Heart left ventricle (tissue), 16 donors: ENCODE results near the gene PANX2. TPM values are rescaled to one million over a fixed set of nuclear protein-coding genes. Genes with fewer than 3 reads are reported as not detected.

Experiments used
- ATAC-seq, 4 donors: fragments of 200-7000 bp; cut with Tn5 transposase; one replicate each; pipeline ENCODE4 v1.9.1; 2020 to 2022; ENCODE audit warnings: moderate library complexity in 4 of 4, mild to moderate bottlenecking in 3 of 4, moderate number of reproducible peaks in 1 of 4
- DNase-seq, 5 donors: peaks; one replicate each; pipeline ENCODE4 v3.0.0-alpha.2; 2020
- H3K27ac ChIP-seq, 12 donors: fragments of 200-600 bp; sonication (generic) in 4 of 12; one replicate each; pipeline versions ENCODE4 v1.5.0 to v1.8.0; 2016 to 2022; ENCODE audit warnings: mild to moderate bottlenecking in 2 of 12
- H3K27me3 ChIP-seq, 9 donors: fragments of 200-600 bp; sonication (generic) in 2 of 9; one replicate each; pipeline versions ENCODE4 v1.5.1 to v1.8.0; 2016 to 2022; ENCODE audit warnings: mild to moderate bottlenecking in 3 of 9
- H3K36me3 ChIP-seq, 9 donors: fragments of 200-600 bp; sonication (generic) in 2 of 9; one replicate each; pipeline versions ENCODE4 v1.5.0 to v1.8.0; 2018 to 2022; ENCODE audit warnings: mild to moderate bottlenecking in 2 of 9
- H3K4me1 ChIP-seq, 12 donors: fragments of 200-600 bp; sonication (generic) in 4 of 12; one replicate each; pipeline versions ENCODE4 v1.5.0 to v1.8.0; 2016 to 2022; ENCODE audit warnings: mild to moderate bottlenecking in 3 of 12
- H3K4me3 ChIP-seq, 12 donors: fragments of 200-600 bp; sonication (generic) in 4 of 12; one replicate each; pipeline versions ENCODE4 v1.5.0 to v1.8.0; 2017 to 2022; ENCODE audit warnings: mild to moderate bottlenecking in 9 of 12, moderate library complexity in 4 of 12
- H3K9me3 ChIP-seq, 12 donors: fragments of 200-600 bp; sonication (generic) in 4 of 12; one replicate each; pipeline versions ENCODE4 v1.5.0 to v1.8.0; 2016 to 2022; ENCODE audit warnings: mild to moderate bottlenecking in 1 of 12
- POLR2A ChIP-seq, 2 donors: fragments of 450-650 bp; IDR thresholded peaks; one replicate each; pipeline ENCODE4 v1.6.1; 2017; ENCODE audit warnings: antibody characterized with exemption in 2 of 2, mild to moderate bottlenecking in 2 of 2, moderate library complexity in 2 of 2
- WGBS, 4 donors: extraction: QIAGEN DNeasy Blood & Tissue Kit in 2 of 4; methylation state at CpG; one replicate each; pipeline versions ENCODE4 v1.1.5 to v1.1.7; 2013 to 2018; 5-methylcytosine and 5-hydroxymethylcytosine counted together
- intact Hi-C, 10 donors: fragments of 100-400 bp; cut with DNase I; formaldehyde crosslinking; loops; one replicate each; pipeline versions ENCODE4 v1.11.1 to v1.14.2; 2022
- polyA plus RNA-seq, 2 donors: library from polyadenylated mRNA; stranded (reverse); fragments of 200-250 nt; gene quantifications; one replicate each; pipeline ENCODE4 v1.2.3, GENCODE V29; 2013
- total RNA-seq, 9 donors: library from RNA; depleted of rRNA in 2 of 9; stranded (reverse); fragments of >200 nt in 2 of 9; fragmentation: NEBNext Ultra II Directional in 3 of 9; extraction: Animal tissue kit (Norgen Biotek cat#: 25700) in 3 of 9; gene quantifications; one replicate each; pipeline versions ENCODE4 v1.1.0 to v1.2.4, GENCODE V29; 2016 to 2023
- TF ChIP-seq, protein P1 (sequence below), 12 donors: fragments of 200-600 bp; sonication (generic) in 4 of 12; IDR thresholded peaks; one replicate each; pipeline versions ENCODE4 v1.5.0 to v1.8.0; 2018 to 2022; ENCODE audit warnings: antibody characterized with exemption in 12 of 12, mild to moderate bottlenecking in 5 of 12
- donor health status: ischemic (EF 13 %, LVEDD 7.1; RV severe dilation, severe dysfunction).
- donor health status: healthy with polysubstance abuse.
- donor health status: DM: no; HTN: yes; CAD: no.
- donor health status: DM: no; HTN: no; CAD: no.
- donor health status: ischemic (EF 25% LVEDD 6.9; RV normal size, moderate dysfunction).
- donor health status: ischemic (EF 25% LVEDD 5.7; RV mildly dilated, moderate dysfunction).
- donor health status: healthy.
- donor health status: DM: yes; HTN: yes; CAD: no.
- donor health status: ischemic (EF 35%, LVEDD 5.7; RV mildly dilated, moderate dysfunction).
- donor health status: nonischemic (EF 11% LVEDD 7.7; RV severe dilation, severe dysfunction).
- donor health status: DM: yes; HTN: yes; CAD: no.
- donor health status: PGD.
- donor health status: ischemic (EF 29% LVEDD 5.4; RV normal size, mild dysfunction).
- donor health status: nonischemic (EF 23%, LVEDD 6.1; RV moderate dilation, normal function).

The PANX2 gene
- total and polyA plus RNA-seq, 11 donors = 0.08 to 0.77 (median 0.33) TPM; not detected in 5

DNA sequence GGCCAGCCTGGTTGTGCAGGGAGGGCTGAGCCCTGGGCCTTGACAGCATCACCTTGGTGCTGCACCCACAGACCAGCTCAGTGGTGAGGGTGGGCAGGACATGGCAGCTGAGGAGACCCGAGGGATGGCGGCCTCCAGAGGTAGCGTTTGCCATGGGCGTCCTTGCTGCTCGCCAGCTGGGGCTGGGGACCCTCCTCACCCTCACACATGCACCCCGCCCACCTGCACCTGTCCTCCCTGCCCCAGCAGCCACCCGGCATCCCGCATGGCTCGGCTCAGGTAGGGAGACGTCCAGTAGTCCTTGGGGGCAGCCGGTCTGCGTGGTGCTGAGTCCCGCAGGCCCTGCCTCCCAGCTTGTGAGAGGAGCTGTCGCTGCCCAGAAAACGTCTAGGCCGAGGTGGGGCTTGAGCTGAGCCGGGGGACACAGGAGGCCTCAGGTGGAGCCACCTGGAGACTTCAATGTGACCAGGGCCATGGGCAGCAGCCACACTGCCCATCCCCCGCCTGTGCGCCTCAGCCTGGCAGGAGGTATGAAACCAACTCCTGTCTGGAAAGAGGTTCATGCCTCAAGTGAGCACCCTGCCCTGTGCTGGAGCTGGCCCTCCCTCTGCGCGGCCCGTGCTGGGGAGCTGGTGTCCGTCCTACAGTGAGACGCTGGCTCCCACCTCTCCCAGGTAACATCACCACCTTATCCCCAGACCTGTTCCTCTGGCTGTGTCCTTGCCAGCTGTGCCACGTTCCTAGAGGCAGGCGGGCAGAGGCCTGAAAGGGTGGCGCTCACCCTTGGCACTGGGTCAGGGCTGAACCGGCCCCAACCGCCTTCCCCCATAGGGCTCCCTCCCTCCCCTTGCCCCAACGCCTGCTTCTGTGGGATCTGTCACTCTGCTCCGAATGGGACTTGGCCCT lies 11.9 kb downstream of the PANX2 start:
- Histone ChIP-seq H3K4me1 (peaks cover 3 to 44% (median 28%) of the 10 kb centered on the region in 12 donors), H3K9me3 (no peaks in the 10 kb centered on the region), H3K27me3 (peaks cover 0 to 25% (median 9%) of the 10 kb centered on the region in 9 donors), H3K36me3 (no peaks in the 10 kb centered on the region), H3K27ac (peak overlapping the region in 1 of 12 donors; percentile 9), H3K4me3 (no peak overlapping the region)
- WGBS, 4 donors = 71 to 84% (median 78%) methylated on average over 10 to 31 of the region's 31 CpGs
- DNase-seq (peak in 2 of 5 donors; percentile 29 to 42), ATAC-seq (peak in 2 of 4 donors; percentile 1 to 46)
- intact Hi-C loops = loop anchor here in 2 of 10 donors (10.0 kb wide), 2 partner anchors 248 to 258 kb away; no protein-coding TSS in a partner anchor
- no peak for TF ChIP-seq POLR2A (IDR thresholded peaks at IDR 0.05)
- TF ChIP-seq, protein P1, sequence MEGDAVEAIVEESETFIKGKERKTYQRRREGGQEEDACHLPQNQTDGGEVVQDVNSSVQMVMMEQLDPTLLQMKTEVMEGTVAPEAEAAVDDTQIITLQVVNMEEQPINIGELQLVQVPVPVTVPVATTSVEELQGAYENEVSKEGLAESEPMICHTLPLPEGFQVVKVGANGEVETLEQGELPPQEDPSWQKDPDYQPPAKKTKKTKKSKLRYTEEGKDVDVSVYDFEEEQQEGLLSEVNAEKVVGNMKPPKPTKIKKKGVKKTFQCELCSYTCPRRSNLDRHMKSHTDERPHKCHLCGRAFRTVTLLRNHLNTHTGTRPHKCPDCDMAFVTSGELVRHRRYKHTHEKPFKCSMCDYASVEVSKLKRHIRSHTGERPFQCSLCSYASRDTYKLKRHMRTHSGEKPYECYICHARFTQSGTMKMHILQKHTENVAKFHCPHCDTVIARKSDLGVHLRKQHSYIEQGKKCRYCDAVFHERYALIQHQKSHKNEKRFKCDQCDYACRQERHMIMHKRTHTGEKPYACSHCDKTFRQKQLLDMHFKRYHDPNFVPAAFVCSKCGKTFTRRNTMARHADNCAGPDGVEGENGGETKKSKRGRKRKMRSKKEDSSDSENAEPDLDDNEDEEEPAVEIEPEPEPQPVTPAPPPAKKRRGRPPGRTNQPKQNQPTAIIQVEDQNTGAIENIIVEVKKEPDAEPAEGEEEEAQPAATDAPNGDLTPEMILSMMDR (IDR thresholded peaks at IDR 0.05) = no peak

DNA sequence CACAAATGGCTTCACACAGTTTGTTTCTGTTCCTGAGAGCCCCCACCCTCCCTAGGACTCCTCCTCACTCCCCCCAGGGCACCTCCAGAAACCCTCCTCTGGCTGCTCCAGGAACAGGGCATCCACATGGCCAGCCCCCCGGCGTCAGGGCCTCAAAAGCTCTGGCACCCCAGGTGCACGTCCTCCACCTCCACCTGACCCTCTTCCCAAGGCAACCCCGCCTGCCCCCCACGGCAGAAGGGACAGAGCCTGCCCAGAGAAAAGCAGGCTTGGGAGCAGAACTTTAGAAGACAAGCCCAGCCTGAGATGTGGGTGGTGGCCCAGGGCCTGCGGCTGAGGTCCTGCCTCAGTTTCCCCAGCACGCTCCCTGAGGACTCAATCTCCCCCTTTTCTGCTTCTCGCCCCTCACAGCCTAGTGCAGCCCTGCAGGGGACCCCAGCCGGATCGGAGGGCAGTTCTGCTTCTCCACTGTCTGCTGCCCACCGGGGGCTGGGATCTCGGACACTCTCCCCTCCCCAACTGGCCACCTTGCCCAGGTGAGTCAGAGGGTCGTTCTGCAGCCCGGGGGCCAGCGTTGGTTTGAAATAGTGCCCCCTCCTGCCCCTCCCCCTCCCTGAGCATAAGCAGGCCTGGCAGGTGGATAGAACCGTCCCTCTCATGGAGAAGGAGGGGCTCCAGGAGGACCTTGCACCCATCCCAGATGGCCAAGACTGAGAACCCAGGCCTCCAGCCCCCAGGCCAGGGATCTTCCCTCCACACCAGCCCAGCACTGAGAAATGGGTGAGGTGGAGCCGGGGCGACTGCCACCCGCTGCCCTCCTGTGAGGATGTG lies 12.8 kb downstream of the PANX2 start:
- ATAC-seq (no peak), DNase-seq (peak in 2 of 5 donors; percentile 29 to 53)
- Histone ChIP-seq H3K36me3 (no peaks in the 10 kb centered on the region), H3K27ac (peak overlapping the region in 8 of 12 donors; percentile 29 to 76 (median 53)), H3K4me3 (no peak overlapping the region), H3K27me3 (peaks cover 0 to 17% (median 3%) of the 10 kb centered on the region in 9 donors), H3K4me1 (peaks cover 3 to 45% (median 28%) of the 10 kb centered on the region in 12 donors), H3K9me3 (no peaks in the 10 kb centered on the region)
- 80 to 86% (median 85%) methylated on average over 17 to 19 of the region's 19 CpGs for WGBS, 4 donors
- intact Hi-C loops = loop anchor here in 2 of 10 donors (10.0 kb wide), 2 partner anchors 249 to 259 kb away; no protein-coding TSS in a partner anchor
- TF ChIP-seq POLR2A (IDR thresholded peaks at IDR 0.05) = no peak
- TF ChIP-seq, protein P1 (IDR thresholded peaks at IDR 0.05) = no peak

DNA sequence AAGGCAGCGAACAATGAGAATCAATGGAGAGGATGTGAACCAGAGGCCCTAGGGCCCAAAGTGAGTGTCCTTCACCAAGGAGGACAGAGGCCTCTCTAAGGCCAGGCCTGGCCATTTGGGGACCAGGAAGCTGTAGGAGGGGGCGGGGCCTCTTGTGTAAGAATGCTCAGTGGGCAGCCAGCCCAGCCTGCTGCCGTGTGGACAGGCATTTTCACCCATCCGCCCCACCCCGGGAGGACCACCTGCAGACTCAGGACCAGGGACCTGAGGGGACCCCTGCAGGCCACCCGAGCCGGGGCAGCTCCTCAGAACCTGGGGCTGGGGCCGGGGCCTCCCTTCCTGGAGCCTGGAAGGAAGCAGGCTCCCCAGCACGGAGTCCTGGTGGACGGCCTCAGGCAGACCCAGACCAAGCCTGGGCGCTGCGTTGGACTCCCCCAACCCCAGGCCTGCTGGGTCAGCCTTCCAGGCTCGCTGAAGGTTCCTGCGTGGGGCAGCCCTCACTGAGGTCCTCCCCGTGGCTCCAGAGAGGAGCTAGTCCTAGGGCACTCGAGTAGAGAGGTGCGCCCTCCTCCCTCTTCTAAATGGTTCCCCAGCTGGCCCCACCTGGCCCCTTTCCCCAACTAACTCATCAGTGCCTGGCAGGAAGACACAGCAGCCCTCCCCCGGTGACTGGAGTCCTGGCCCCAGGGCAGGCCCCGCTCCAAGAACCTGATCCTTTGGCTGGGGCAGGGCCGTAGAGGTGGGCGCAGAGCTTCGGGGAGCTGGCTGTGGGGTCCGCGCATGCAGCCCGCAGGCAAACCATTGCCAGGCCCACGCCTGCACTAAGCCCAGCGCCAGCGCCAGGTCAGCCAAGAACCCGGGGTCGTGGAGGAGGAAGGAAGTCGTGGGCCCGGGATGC lies 13.7 kb downstream of the PANX2 start:
- TF ChIP-seq, protein P1 (IDR thresholded peaks at IDR 0.05) = peak in 1 of 12 donors; percentile 9
- TF ChIP-seq POLR2A (IDR thresholded peaks at IDR 0.05) = no peak
- intact Hi-C loops = loop anchor here in 2 of 10 donors (10.0 kb wide), 2 partner anchors 249 to 259 kb away; no protein-coding TSS in a partner anchor
- Histone ChIP-seq H3K4me1 (peaks cover 3 to 54% (median 36%) of the 10 kb centered on the region in 12 donors), H3K27me3 (peaks cover 0 to 8% (median 0%) of the 10 kb centered on the region in 9 donors), H3K9me3 (no peaks in the 10 kb centered on the region), H3K27ac (peak overlapping the region in 10 of 12 donors; percentile 28 to 76 (median 53)), H3K4me3 (peak overlapping the region in 11 of 12 donors; percentile 47 to 79 (median 59)), H3K36me3 (no peaks in the 10 kb centered on the region)
- peak; percentile 76 to 89 (median 80) for DNase-seq
- ATAC-seq = peak in 3 of 4 donors; percentile 38 to 65 (median 52)
- WGBS, 4 donors = 43 to 53% (median 47%) methylated on average over 21 to 32 of the region's 32 CpGs
